PC-9 (cell line): ENCODE measurements around the gene GPR153. TPM values are rescaled to one million over a fixed set of nuclear protein-coding genes. Genes with fewer than 3 reads are reported as not detected.

Experiments used
- BruUV-seq: library from RNA; stranded (reverse); fragments of 400-500 nt; replicated peaks from 2 replicates; lab custom pipeline; 2021; lab: Mats Ljungman, UMichigan
- CTCF ChIA-PET: fragments of 300-600 bp; sonication (Branson Sonifier 250); formaldehyde crosslinking; loops from one replicate; lab custom pipeline; 2022; ENCODE audit warnings: antibody characterized with exemption; lab: Charles Lee
- POLR2A ChIA-PET: fragments of 300-600 bp; sonication (Branson Sonifier 250); formaldehyde crosslinking; loops from one replicate; lab custom pipeline; 2022; ENCODE audit warnings: antibody characterized with exemption; ENCODE audit not compliant: unreplicated experiment; lab: Charles Lee
- DNase-seq, 2 experiments: peaks; one replicate each; pipeline versions ENCODE4 v3.0.0 to v3.0.0-alpha.2; 2015 to 2022; ENCODE audit warnings: mixed read lengths in 1 of 2
- H2AFZ ChIP-seq: fragments of 200-600 bp; sonication (generic); 2 replicates; pipeline ENCODE4 v1.8.1; 2017; ENCODE audit warnings: antibody characterized with exemption
- H3F3A ChIP-seq: fragments of 200-600 bp; sonication (generic); 2 replicates; pipeline ENCODE4 v1.8.1; 2017; ENCODE audit warnings: antibody characterized with exemption, mild to moderate bottlenecking, low read depth; ENCODE audit not compliant: insufficient read depth
- H3K27ac ChIP-seq: fragments of 200-600 bp; sonication (generic); 2 replicates; pipeline ENCODE4 v1.6.1; 2016; ENCODE audit warnings: mixed run types
- H3K27me3 ChIP-seq: fragments of 200-600 bp; sonication (generic); 2 replicates; pipeline ENCODE4 v1.6.1; 2016; ENCODE audit warnings: low read depth, mixed run types; ENCODE audit not compliant: insufficient read depth
- H3K36me3 ChIP-seq: fragments of 200-600 bp; sonication (generic); 2 replicates; pipeline ENCODE4 v1.6.1; 2016; ENCODE audit warnings: low read depth, mixed run types
- H3K4me1 ChIP-seq: fragments of 200-600 bp; sonication (generic); replicated peaks from 2 replicates; pipeline ENCODE4 v1.6.1; 2016; ENCODE audit warnings: mixed run types; ENCODE audit not compliant: insufficient read depth
- H3K4me2 ChIP-seq: fragments of 200-600 bp; sonication (generic); 2 replicates; pipeline ENCODE4 v1.6.1; 2017; ENCODE audit warnings: mixed run types
- H3K4me3 ChIP-seq: fragments of 200-600 bp; sonication (generic); 2 replicates; pipeline ENCODE4 v1.6.1; 2016; ENCODE audit warnings: mixed run types
- H3K79me2 ChIP-seq: fragments of 200-600 bp; sonication (generic); 2 replicates; pipeline ENCODE4 v1.6.1; 2017; ENCODE audit warnings: low read depth, mixed run types
- H3K9me2 ChIP-seq: fragments of 200-600 bp; sonication (generic); 2 replicates; pipeline ENCODE4 v1.8.1; 2017; ENCODE audit warnings: mild to moderate bottlenecking; ENCODE audit not compliant: insufficient read depth
- H3K9me3 ChIP-seq: fragments of 200-600 bp; sonication (generic); 2 replicates; pipeline ENCODE4 v1.8.1; 2016; ENCODE audit warnings: low read depth; ENCODE audit not compliant: insufficient read depth
- H4K20me1 ChIP-seq: fragments of 200-600 bp; sonication (generic); 2 replicates; pipeline ENCODE4 v1.8.1; 2017; ENCODE audit not compliant: insufficient read depth
- EZH2 ChIP-seq: fragments of 200-600 bp; sonication (generic); IDR thresholded peaks from 2 replicates; pipeline ENCODE4 v1.8.0; 2017; ENCODE audit warnings: antibody characterized with exemption, low read depth
- intact Hi-C: fragments of 100-400 bp; cut with micrococcal nuclease; formaldehyde crosslinking; loops from one replicate; pipeline ENCODE4 v1.10.0; 2022; ENCODE audit not compliant: unreplicated experiment
- total RNA-seq: library from RNA; stranded (reverse); gene quantifications from 2 replicates; pipeline ENCODE4 v1.2.3, GENCODE V29; 2021
- TF ChIP-seq, protein P1 (sequence below): fragments of 200-600 bp; sonication (generic); conservative IDR thresholded peaks from 2 replicates; pipeline ENCODE4 v1.6.1; 2017; ENCODE audit warnings: mixed run types, antibody characterized with exemption, mild to moderate bottlenecking, moderate library complexity

GPR153 gene
- total RNA-seq, 1 experiment from 2014 or later, result 8.0 TPM

- DNase-seq, result no peak
- ChIA-PET CTCF (no interaction called here), POLR2A (no interaction called here)
- TF ChIP-seq, protein P1, sequence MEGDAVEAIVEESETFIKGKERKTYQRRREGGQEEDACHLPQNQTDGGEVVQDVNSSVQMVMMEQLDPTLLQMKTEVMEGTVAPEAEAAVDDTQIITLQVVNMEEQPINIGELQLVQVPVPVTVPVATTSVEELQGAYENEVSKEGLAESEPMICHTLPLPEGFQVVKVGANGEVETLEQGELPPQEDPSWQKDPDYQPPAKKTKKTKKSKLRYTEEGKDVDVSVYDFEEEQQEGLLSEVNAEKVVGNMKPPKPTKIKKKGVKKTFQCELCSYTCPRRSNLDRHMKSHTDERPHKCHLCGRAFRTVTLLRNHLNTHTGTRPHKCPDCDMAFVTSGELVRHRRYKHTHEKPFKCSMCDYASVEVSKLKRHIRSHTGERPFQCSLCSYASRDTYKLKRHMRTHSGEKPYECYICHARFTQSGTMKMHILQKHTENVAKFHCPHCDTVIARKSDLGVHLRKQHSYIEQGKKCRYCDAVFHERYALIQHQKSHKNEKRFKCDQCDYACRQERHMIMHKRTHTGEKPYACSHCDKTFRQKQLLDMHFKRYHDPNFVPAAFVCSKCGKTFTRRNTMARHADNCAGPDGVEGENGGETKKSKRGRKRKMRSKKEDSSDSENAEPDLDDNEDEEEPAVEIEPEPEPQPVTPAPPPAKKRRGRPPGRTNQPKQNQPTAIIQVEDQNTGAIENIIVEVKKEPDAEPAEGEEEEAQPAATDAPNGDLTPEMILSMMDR, result no peak; the same call in 1 of the 2 replicates
- no peak for TF ChIP-seq EZH2
- Histone ChIP-seq H3F3A (no peaks in the 10 kb centered on the region), H3K27me3 (no peaks in the 10 kb centered on the region), H4K20me1 (no peaks in the 10 kb centered on the region), H3K79me2 (no peaks in the 10 kb centered on the region), H3K9me2 (no peaks in the 10 kb centered on the region), H3K4me3 (no peak overlapping the region), H3K27ac (no peak overlapping the region), H3K36me3 (no peaks in the 10 kb centered on the region), H3K4me2 (no peak overlapping the region), H2AFZ (no peak overlapping the region), H3K9me3 (no peaks in the 10 kb centered on the region), H3K4me1 (no peaks in the 10 kb centered on the region)
- BruUV-seq, result no TSS peak
- intact Hi-C loops, result no loop called here
These were observed 20.0 kb upstream of the GPR153 start for GRCh38 chr1:6280761-6281451.

DNA sequence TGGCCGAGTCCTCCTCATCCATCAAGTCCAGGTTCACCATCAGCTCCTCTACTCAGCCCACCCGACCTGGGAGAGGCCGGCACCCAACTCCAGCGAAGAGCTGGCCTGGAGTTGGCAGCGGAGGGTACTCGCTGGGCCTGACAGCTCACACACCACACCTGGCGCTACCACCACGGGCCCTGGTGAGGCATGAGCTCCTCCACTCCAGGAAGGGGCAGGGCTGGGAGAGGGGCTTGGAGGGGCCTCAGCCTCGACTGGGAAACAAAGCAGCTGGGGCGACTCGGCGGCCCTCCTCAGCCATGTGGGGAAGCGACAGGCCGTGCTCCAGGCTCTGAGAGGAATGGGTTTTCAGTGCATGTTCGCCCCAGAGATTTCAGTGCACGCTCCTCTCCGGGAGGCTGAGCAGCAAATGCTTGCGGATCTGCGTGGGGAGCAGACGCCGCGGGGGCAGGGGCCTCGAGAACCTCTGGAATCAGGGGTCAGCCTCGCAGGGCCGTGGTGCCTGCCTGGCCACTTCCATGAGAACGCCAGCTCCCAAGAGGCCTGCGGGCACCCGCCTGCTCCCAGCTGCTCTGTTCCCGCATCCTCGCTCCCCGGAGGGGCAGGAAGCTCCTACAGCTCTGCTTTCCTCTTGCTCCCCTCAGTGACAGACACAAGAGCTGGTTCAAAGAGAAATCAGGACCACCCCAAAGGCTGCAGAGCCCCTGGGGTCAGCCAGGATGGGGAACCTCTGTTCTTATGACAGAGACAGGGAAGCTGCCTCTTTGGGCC is 18.9 kb upstream of the GPR153 start:
- ChIA-PET CTCF (no interaction called here), POLR2A (no interaction called here)
- BruUV-seq, result no TSS peak
- Histone ChIP-seq H3K4me2 (no peak overlapping the region), H3K36me3 (no peaks in the 10 kb centered on the region), H3K9me3 (no peaks in the 10 kb centered on the region), H3K4me3 (no peak overlapping the region), H4K20me1 (no peaks in the 10 kb centered on the region), H3K4me1 (no peaks in the 10 kb centered on the region), H2AFZ (no peak overlapping the region), H3K9me2 (no peaks in the 10 kb centered on the region), H3K27ac (no peak overlapping the region), H3K27me3 (no peaks in the 10 kb centered on the region), H3K79me2 (no peaks in the 10 kb centered on the region), H3F3A (no peaks in the 10 kb centered on the region)
- no peak for DNase-seq
- intact Hi-C loops, result no loop called here
- TF ChIP-seq, protein P1, result no peak
- TF ChIP-seq EZH2, result no peak

GRCh38 chr1:6279066-6279465 is 18.2 kb upstream of the GPR153 start:
- Histone ChIP-seq H3K27me3 (no peaks in the 10 kb centered on the region), H3K27ac (no peak overlapping the region)
- POLR2A ChIA-PET, result no interaction called here

More at GRCh38 chr1:6279066-6279465, 18.2 kb upstream of the GPR153 start:
- no peak overlapping the region for H2AFZ ChIP-seq
- H3K4me3 ChIP-seq, result no peak overlapping the region
- no peaks in the 10 kb centered on the region for H4K20me1 ChIP-seq
- DNase-seq, result no peak
- H3K4me1 ChIP-seq, result no peaks in the 10 kb centered on the region
- no peak overlapping the region for H3K4me2 ChIP-seq
- H3K36me3 ChIP-seq, result no peaks in the 10 kb centered on the region
- no TSS peak for BruUV-seq
- no peaks in the 10 kb centered on the region for H3K9me3 ChIP-seq
- CTCF ChIA-PET, result no interaction called here
- H3F3A ChIP-seq, result no peaks in the 10 kb centered on the region
- H3K79me2 ChIP-seq, result no peaks in the 10 kb centered on the region
- intact Hi-C loops, result no loop called here
- H3K9me2 ChIP-seq, result no peaks in the 10 kb centered on the region
- TF ChIP-seq, protein P1, result no peak
- TF ChIP-seq EZH2, result no peak
